Osteocyte (in vitro differentiated cells): ENCODE data around the gene STARD5. TPM values are rescaled to one million over a fixed set of nuclear protein-coding genes. Genes with fewer than 3 reads are reported as not detected.

Source experiments
- DNase-seq: peaks from one replicate; pipeline ENCODE4 v3.0.0; 2021; ENCODE audit warnings: mixed read lengths; ENCODE audit not compliant: unreplicated experiment; ENCODE audit errors: extremely low spot score
- H3K27ac Mint-ChIP-seq: one replicate; pipeline ENCODE4 v1.8.0; 2021; ENCODE audit warnings: mild to moderate bottlenecking, mixed read lengths; ENCODE audit not compliant: unreplicated experiment
- H3K27me3 Mint-ChIP-seq: one replicate; pipeline ENCODE4 v1.8.0; 2021; ENCODE audit warnings: mixed read lengths; ENCODE audit not compliant: unreplicated experiment
- H3K36me3 Mint-ChIP-seq: one replicate; pipeline ENCODE4 v1.8.0; 2021; ENCODE audit warnings: mixed read lengths; ENCODE audit not compliant: unreplicated experiment
- H3K4me1 Mint-ChIP-seq: one replicate; pipeline ENCODE4 v1.8.0; 2021; ENCODE audit warnings: mixed read lengths; ENCODE audit not compliant: unreplicated experiment
- H3K4me3 Mint-ChIP-seq: one replicate; pipeline ENCODE4 v1.8.0; 2021; ENCODE audit warnings: mild to moderate bottlenecking, moderate library complexity, mixed read lengths; ENCODE audit not compliant: unreplicated experiment
- H3K9me3 Mint-ChIP-seq: one replicate; pipeline ENCODE4 v1.8.0; 2021; ENCODE audit warnings: mixed read lengths; ENCODE audit not compliant: unreplicated experiment
- total RNA-seq: library from RNA; stranded (reverse); gene quantifications from 2 replicates; pipeline ENCODE4 v1.2.1, GENCODE V29; 2021
- TF ChIP-seq, protein P1 (sequence below): fragments of 200-600 bp; sonication (generic); IDR thresholded peaks from 2 replicates; pipeline ENCODE4 v1.5.0; 2021; ENCODE audit warnings: antibody characterized with exemption, mild to moderate bottlenecking, moderate library complexity

The STARD5 gene
- total RNA-seq, 1 donor from 2014 or later = 1.3 TPM

DNA sequence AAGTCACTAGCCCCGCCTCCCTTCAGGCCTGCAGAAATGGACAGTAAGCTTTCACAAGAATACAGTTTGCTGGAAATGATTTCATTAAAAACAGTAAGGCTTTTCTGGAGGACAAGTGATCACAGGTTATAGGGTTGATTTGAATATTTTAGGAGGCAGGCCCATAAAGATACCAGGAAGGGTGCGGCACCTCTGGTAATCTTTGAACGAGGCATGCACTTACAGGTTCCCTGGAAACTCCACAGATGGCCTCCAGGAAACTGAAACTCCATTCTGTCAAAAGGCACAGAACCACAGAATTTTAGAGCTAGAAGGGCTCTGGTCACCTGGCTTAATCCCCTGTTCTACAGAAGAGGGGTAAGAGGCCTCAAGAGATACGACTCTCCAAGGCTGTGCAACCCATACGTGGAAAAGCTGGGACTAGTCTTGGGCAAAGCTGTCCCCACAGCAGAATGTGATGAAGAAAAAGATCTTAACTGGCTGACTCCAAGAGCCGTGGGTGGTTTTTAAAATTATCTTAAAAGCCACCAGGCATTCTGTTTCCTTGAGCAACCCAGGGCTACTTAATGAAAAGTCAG, 1.2 kb downstream of the STARD5 start:
- H3K27ac Mint-ChIP-seq = no peak overlapping the region
- H3K36me3 Mint-ChIP-seq = no peaks in the 10 kb centered on the region
- peaks cover 6% of the 10 kb centered on the region for H3K27me3 Mint-ChIP-seq
- DNase-seq = no peak
- H3K4me3 Mint-ChIP-seq = no peak overlapping the region
- TF ChIP-seq, protein P1, sequence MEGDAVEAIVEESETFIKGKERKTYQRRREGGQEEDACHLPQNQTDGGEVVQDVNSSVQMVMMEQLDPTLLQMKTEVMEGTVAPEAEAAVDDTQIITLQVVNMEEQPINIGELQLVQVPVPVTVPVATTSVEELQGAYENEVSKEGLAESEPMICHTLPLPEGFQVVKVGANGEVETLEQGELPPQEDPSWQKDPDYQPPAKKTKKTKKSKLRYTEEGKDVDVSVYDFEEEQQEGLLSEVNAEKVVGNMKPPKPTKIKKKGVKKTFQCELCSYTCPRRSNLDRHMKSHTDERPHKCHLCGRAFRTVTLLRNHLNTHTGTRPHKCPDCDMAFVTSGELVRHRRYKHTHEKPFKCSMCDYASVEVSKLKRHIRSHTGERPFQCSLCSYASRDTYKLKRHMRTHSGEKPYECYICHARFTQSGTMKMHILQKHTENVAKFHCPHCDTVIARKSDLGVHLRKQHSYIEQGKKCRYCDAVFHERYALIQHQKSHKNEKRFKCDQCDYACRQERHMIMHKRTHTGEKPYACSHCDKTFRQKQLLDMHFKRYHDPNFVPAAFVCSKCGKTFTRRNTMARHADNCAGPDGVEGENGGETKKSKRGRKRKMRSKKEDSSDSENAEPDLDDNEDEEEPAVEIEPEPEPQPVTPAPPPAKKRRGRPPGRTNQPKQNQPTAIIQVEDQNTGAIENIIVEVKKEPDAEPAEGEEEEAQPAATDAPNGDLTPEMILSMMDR = no peak
- H3K4me1 Mint-ChIP-seq = peaks cover 18% of the 10 kb centered on the region
- no peaks in the 10 kb centered on the region for H3K9me3 Mint-ChIP-seq

DNA sequence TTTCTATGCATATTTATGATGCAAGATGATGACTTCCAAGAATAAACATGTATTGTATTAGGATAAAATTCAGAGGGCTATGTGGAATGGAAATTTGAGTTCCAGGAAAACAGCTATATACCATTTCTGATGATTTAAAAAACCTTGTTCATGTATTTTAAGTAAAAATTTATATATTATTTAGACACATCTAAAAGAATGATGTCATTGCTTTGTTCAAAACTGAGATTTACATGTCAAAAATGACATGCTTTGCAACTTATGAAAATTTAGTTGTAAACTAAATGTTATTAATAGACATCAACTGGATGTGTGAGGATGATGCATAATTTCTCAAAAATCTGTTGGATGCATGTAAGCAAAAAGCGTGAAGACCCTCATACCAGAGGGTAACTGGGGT, 2.3 kb downstream of the STARD5 start:
- TF ChIP-seq, protein P1 = no peak
- H3K9me3 Mint-ChIP-seq = no peaks in the 10 kb centered on the region
- H3K4me1 Mint-ChIP-seq = peaks cover 10% of the 10 kb centered on the region
- DNase-seq = no peak
- no peak overlapping the region for H3K27ac Mint-ChIP-seq
- H3K4me3 Mint-ChIP-seq = no peak overlapping the region
- H3K36me3 Mint-ChIP-seq = no peaks in the 10 kb centered on the region
- H3K27me3 Mint-ChIP-seq = peaks cover 6% of the 10 kb centered on the region

DNA sequence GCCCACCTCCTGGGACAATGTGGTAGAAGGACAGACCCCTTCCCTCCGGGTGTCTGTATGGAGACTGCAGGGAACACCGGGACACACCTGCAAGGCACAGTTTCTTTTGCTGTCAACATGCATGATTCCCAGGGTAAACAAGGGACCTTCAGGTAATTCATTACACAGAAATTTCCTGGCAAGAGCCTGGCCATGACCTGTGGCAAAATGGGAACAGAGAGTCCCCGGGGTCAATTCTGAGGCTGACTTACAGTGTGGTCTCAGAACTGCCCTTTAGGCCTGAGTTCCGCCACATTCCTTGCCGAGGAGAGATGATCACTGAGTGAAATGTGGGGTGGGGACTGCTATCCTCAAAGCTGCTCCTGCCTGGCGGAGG, 6.3 kb downstream of the STARD5 start:
- H3K4me1 Mint-ChIP-seq = peaks cover 9% of the 10 kb centered on the region
- H3K4me3 Mint-ChIP-seq = no peak overlapping the region
- H3K9me3 Mint-ChIP-seq = no peaks in the 10 kb centered on the region
- no peak overlapping the region for H3K27ac Mint-ChIP-seq
- H3K27me3 Mint-ChIP-seq = no peaks in the 10 kb centered on the region
- TF ChIP-seq, protein P1 = no peak
- H3K36me3 Mint-ChIP-seq = no peaks in the 10 kb centered on the region
- DNase-seq = no peak

DNA sequence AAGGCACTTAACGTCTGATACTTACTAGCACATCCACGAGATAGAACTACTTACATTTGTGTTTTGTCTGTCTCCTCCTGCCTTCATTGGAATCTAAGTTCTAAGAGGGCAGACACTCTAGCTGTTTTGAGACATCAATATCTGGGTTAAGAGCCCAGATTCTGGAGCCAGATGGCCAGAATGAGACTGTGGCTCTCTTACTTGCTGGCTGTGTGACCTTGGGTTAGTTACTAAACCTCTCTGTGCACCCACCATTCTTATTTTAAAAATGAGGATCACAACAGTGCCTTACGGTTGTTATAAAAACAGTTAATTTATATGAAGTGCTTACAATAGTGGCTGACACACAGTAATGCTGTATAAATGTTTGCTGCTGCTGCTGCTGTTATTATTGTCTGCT, 7.7 kb downstream of the STARD5 start:
- peaks cover 11% of the 10 kb centered on the region for H3K4me1 Mint-ChIP-seq
- no peak overlapping the region for H3K4me3 Mint-ChIP-seq
- no peak for DNase-seq
- no peak overlapping the region for H3K27ac Mint-ChIP-seq
- no peaks in the 10 kb centered on the region for H3K9me3 Mint-ChIP-seq
- no peaks in the 10 kb centered on the region for H3K36me3 Mint-ChIP-seq
- H3K27me3 Mint-ChIP-seq = no peaks in the 10 kb centered on the region
- TF ChIP-seq, protein P1 = no peak

DNA sequence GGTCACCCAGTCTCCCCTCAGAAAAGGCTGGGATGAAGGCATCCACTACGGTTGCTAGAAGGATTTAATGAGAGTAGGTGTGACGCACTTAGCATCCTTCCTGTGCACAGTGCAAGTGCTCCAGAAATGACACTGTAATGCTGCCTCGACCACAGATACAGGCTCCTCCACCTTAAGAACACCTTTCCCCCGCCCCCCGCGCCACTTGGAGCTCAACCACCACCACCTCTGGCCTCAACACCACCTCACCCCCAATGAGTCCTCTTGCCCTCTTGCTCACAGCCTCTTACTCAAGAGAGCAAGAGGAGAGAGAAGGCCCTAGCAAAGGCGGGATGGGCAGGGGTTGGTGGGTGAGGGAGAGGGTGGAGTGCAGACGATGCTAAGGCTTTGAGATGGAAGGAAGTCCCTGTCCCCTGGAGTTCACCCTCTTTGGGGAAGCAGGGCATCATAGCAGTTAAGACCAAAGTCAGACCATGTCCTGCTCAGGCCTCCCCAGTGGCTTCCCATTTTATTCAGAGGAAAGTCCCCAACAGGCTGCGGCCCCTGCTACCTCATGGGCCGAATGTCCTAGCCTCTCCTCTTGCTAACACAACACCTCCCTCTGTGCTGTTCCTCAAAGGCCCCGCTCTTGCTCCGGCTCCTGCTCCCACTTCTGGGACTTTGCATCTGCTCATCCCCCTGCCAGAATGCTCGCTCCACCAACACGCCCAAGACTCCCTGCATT, 8.3 kb downstream of the STARD5 start:
- Mint-ChIP-seq H3K36me3 (no peaks in the 10 kb centered on the region), H3K4me1 (peaks cover 11% of the 10 kb centered on the region), H3K4me3 (no peak overlapping the region), H3K27me3 (no peaks in the 10 kb centered on the region), H3K27ac (no peak overlapping the region), H3K9me3 (no peaks in the 10 kb centered on the region)
- no peak for DNase-seq
- TF ChIP-seq, protein P1 = no peak
